ENCODE data around the gene ADARB2. TPM values are rescaled to one million over a fixed set of nuclear protein-coding genes. Genes with fewer than 3 reads are reported as not detected.

ADARB2 gene
- total and polyA plus RNA-seq, 5 donors from 2014 or later = 0.27 to 2.9 (median 0.69) TPM; not detected in 1

GRCh38 chr10:1366322-1366691 is 371.0 kb downstream of the ADARB2 start:
- Mint-ChIP-seq H3K36me3 (no peaks in the 10 kb centered on the region), H3K27me3 (peaks cover 13% of the 10 kb centered on the region), H3K9me3 (peaks cover 0 to 2% (median 0%) of the 10 kb centered on the region in 7 donors), H3K4me3 (no peak overlapping the region), H3K27ac (no peak overlapping the region), H3K4me1 (peaks cover 0 to 2% (median under 1%) of the 10 kb centered on the region in 4 donors)
- no peaks in the 10 kb centered on the region for H3K36me3 ChIP-seq (ENCODE audit: control insufficient read depth, insufficient read depth, low read length)
- DNase-seq = no peak
- ATAC-seq (ENCODE audit: low read depth in 2 of 2) = no peak
- no peak overlapping the region for H3K27ac ChIP-seq (ENCODE audit: insufficient read depth, low read length, poor library complexity, severe bottlenecking)
- H3K4me3 ChIP-seq (ENCODE audit: low read depth, low read length) = no peak overlapping the region
- H3K4me1 ChIP-seq (ENCODE audit: control insufficient read depth, insufficient read depth, low read length, poor library complexity, severe bottlenecking) = no peaks in the 10 kb centered on the region
- no peaks in the 10 kb centered on the region for H3K9me3 ChIP-seq (ENCODE audit: control insufficient read depth in 2 of 2, low read length in 2 of 2)
- H3K27me3 ChIP-seq (ENCODE audit: control insufficient read depth, insufficient read depth, low read length) = no peaks in the 10 kb centered on the region

- Histone ChIP-seq H3K27ac (ENCODE audit: insufficient read depth, low read length, poor library complexity, severe bottlenecking) (no peak overlapping the region), H3K27me3 (ENCODE audit: control insufficient read depth, insufficient read depth, low read length) (no peaks in the 10 kb centered on the region), H3K36me3 (ENCODE audit: control insufficient read depth, insufficient read depth, low read length) (no peaks in the 10 kb centered on the region), H3K4me3 (ENCODE audit: low read depth, low read length) (no peak overlapping the region), H3K9me3 (ENCODE audit: control insufficient read depth in 2 of 2, low read length in 2 of 2) (no peaks in the 10 kb centered on the region), H3K4me1 (ENCODE audit: control insufficient read depth, insufficient read depth, low read length, poor library complexity, severe bottlenecking) (no peaks in the 10 kb centered on the region)
- Mint-ChIP-seq H3K4me3 (no peak overlapping the region), H3K27ac (no peak overlapping the region), H3K27me3 (peaks cover 13% of the 10 kb centered on the region), H3K36me3 (no peaks in the 10 kb centered on the region), H3K4me1 (peaks cover 0 to 2% (median under 1%) of the 10 kb centered on the region in 4 donors), H3K9me3 (peaks cover 0 to 2% (median 0%) of the 10 kb centered on the region in 7 donors)
- no peak for DNase-seq
- ATAC-seq (ENCODE audit: low read depth in 2 of 2) = no peak
Observed at GRCh38 chr10:1365540-1366321, 371.6 kb downstream of the ADARB2 start.

DNA sequence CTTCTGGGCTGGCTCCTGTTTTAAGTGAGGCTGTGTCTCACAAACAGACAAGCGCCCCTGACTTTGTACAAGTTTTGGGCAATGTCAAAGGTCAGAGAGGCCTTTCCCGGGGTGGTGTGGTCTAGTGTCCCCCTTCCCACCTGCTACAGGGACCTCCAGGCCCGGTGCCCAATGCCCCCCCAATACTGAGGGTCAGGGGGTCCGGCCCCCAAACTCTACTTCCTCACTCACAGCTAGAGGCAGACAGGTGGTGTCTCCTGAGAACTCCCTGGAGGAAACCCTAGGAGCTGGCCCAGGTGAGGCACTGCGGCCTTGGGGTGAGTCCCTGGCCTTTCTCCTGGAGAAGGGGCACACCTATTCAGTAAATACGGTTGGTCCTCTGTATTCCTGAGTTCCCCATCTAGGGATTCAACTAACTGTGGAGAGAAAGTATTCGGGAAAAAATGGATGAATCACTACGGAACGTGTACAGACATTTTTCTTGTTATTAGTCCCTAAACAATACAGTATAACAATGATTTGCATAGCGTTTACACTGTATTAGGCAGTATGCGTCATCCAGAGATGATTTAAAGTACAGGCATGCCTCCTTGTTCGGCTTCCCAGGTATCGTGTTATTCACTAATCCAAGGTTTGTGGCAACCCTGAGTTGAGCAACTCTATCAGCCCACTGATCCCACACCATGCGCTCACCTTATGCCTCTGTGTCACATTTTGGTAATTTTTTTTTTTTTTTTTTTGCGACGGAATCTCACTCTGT is 373.0 kb downstream of the ADARB2 start:
- H3K36me3 Mint-ChIP-seq = no peaks in the 10 kb centered on the region
- DNase-seq = no peak
- no peaks in the 10 kb centered on the region for H3K9me3 ChIP-seq (ENCODE audit: control insufficient read depth in 2 of 2, low read length in 2 of 2)
- no peak overlapping the region for H3K4me3 ChIP-seq (ENCODE audit: low read depth, low read length)
- H3K36me3 ChIP-seq (ENCODE audit: control insufficient read depth, insufficient read depth, low read length) = no peaks in the 10 kb centered on the region
- no peak overlapping the region for H3K27ac Mint-ChIP-seq
- no peaks in the 10 kb centered on the region for H3K27me3 ChIP-seq (ENCODE audit: control insufficient read depth, insufficient read depth, low read length)
- H3K4me3 Mint-ChIP-seq = no peak overlapping the region
- peaks cover 0 to 2% (median 0%) of the 10 kb centered on the region in 7 donors for H3K9me3 Mint-ChIP-seq
- H3K27ac ChIP-seq (ENCODE audit: insufficient read depth, low read length, poor library complexity, severe bottlenecking) = no peak overlapping the region
- peaks cover 13% of the 10 kb centered on the region for H3K27me3 Mint-ChIP-seq
- peaks cover 8% of the 10 kb centered on the region for H3K4me1 ChIP-seq (ENCODE audit: control insufficient read depth, insufficient read depth, low read length, poor library complexity, severe bottlenecking)
- H3K4me1 Mint-ChIP-seq = peaks cover 0 to 10% (median 3%) of the 10 kb centered on the region in 4 donors
- ATAC-seq (ENCODE audit: low read depth in 2 of 2) = no peak

- Mint-ChIP-seq H3K27me3 (peaks cover 9% of the 10 kb centered on the region), H3K27ac (no peak overlapping the region), H3K4me1 (peaks cover 0 to 17% (median 7%) of the 10 kb centered on the region in 4 donors), H3K36me3 (no peaks in the 10 kb centered on the region), H3K9me3 (peaks cover 0 to 2% (median 0%) of the 10 kb centered on the region in 7 donors), H3K4me3 (no peak overlapping the region)
- Histone ChIP-seq H3K9me3 (ENCODE audit: control insufficient read depth in 2 of 2, low read length in 2 of 2) (no peaks in the 10 kb centered on the region), H3K27ac (ENCODE audit: insufficient read depth, low read length, poor library complexity, severe bottlenecking) (no peak overlapping the region), H3K36me3 (ENCODE audit: control insufficient read depth, insufficient read depth, low read length) (no peaks in the 10 kb centered on the region), H3K27me3 (ENCODE audit: control insufficient read depth, insufficient read depth, low read length) (no peaks in the 10 kb centered on the region), H3K4me1 (ENCODE audit: control insufficient read depth, insufficient read depth, low read length, poor library complexity, severe bottlenecking) (peaks cover 10% of the 10 kb centered on the region), H3K4me3 (ENCODE audit: low read depth, low read length) (no peak overlapping the region)
- ATAC-seq (ENCODE audit: low read depth in 2 of 2) (no peak), DNase-seq (no peak)
Observed at GRCh38 chr10:1363446-1364121, 373.7 kb downstream of the ADARB2 start.

DNA sequence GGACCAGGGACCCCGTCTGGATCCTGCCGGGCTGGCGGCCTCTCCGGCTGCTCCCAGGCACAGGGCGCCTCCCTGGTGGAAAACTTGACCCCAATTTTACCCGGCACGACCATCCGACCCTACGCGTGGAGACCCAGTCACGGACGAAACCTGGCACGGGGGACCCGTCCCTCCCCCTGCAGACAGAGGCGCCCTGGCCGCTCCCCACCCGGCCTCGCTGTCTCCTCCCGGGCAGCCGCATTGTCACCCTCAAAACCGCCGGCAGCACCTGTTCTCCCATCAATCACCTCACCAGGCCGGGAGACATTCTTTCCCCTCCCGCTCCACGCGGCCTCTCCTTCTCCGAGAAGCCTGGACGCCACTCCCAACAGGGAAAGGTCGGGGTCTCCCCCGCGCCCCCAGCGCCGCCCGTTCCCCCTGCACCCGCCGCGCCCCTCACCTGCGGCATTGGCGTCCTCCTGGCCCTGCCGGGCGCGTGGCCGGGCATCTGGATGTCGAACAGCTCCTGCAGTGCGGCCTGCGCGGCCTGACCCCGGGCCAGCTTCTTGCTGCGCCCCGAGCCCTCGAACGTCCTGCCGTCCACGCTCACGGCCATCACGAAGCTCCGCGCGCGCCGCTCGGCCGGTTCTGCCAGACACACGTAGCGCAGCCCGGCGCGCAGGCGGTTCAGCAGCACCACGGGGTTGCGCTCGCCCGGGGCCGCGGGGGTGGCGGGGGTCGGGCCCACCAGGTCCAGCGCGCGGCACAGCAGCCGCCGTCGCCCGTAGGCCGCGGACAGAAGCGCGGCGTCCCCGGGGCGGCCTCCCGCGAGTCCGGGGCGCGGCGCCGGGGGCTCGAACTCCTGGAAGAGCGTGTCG is 374.5 kb downstream of the ADARB2 start:
- H3K4me1 ChIP-seq (ENCODE audit: control insufficient read depth, insufficient read depth, low read length, poor library complexity, severe bottlenecking) = peaks cover 11% of the 10 kb centered on the region
- Mint-ChIP-seq H3K9me3 (peaks cover 0 to 2% (median 0%) of the 10 kb centered on the region in 7 donors), H3K27ac (no peak overlapping the region), H3K4me3 (no peak overlapping the region), H3K36me3 (no peaks in the 10 kb centered on the region), H3K4me1 (peaks cover 0 to 25% (median 7%) of the 10 kb centered on the region in 4 donors), H3K27me3 (peaks cover 12% of the 10 kb centered on the region)
- no peak overlapping the region for H3K27ac ChIP-seq (ENCODE audit: insufficient read depth, low read length, poor library complexity, severe bottlenecking)
- no peak for DNase-seq
- H3K36me3 ChIP-seq (ENCODE audit: control insufficient read depth, insufficient read depth, low read length) = no peaks in the 10 kb centered on the region
- H3K27me3 ChIP-seq (ENCODE audit: control insufficient read depth, insufficient read depth, low read length) = no peaks in the 10 kb centered on the region
- H3K4me3 ChIP-seq (ENCODE audit: low read depth, low read length) = no peak overlapping the region
- H3K9me3 ChIP-seq (ENCODE audit: control insufficient read depth in 2 of 2, low read length in 2 of 2) = no peaks in the 10 kb centered on the region
- ATAC-seq (ENCODE audit: low read depth in 2 of 2) = no peak

DNA sequence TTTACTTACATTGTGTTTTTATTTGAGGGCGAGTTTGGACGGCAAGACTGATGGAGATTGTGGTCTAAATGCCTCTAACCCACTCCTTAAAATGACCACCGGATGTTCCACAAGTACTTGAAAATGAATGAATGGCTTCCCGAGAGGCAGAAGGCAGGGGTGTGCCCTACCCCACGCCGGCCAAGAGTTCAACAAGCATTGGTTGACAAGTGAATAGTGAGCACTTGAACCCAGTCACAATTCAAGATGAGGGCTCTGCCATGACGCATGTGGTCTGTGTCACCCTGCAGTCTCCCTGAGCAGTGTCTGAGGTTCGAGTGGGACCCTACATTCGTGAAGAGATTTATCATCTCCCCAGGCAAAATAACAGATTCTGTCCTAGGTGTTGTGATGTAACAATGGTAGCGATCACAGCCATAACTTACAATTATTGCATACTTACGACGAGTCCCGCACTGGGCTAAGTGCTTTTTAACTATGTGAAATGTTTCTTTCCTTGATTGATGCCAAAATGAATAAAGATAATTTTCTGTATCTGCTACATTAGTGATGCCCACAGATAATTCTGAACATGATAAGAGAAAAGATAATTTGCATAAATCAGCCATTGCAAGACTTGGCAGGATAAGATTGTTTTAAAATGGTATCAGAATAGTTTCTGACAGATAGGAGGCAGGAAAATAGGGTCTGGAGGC is 375.8 kb downstream of the ADARB2 start:
- Histone ChIP-seq H3K4me1 (ENCODE audit: control insufficient read depth, insufficient read depth, low read length, poor library complexity, severe bottlenecking) (peaks cover 11% of the 10 kb centered on the region), H3K4me3 (ENCODE audit: low read depth, low read length) (no peak overlapping the region), H3K36me3 (ENCODE audit: control insufficient read depth, insufficient read depth, low read length) (no peaks in the 10 kb centered on the region), H3K27me3 (ENCODE audit: control insufficient read depth, insufficient read depth, low read length) (no peaks in the 10 kb centered on the region), H3K27ac (ENCODE audit: insufficient read depth, low read length, poor library complexity, severe bottlenecking) (no peak overlapping the region), H3K9me3 (ENCODE audit: control insufficient read depth in 2 of 2, low read length in 2 of 2) (no peaks in the 10 kb centered on the region)
- Mint-ChIP-seq H3K27me3 (peaks cover 12% of the 10 kb centered on the region), H3K4me3 (no peak overlapping the region), H3K9me3 (peaks cover 0 to 2% (median 0%) of the 10 kb centered on the region in 7 donors), H3K4me1 (peaks cover 0 to 26% (median 7%) of the 10 kb centered on the region in 4 donors), H3K36me3 (no peaks in the 10 kb centered on the region), H3K27ac (peak overlapping the region in 2 of 3 donors; percentile 8 to 67)
- DNase-seq (no peak), ATAC-seq (ENCODE audit: low read depth in 2 of 2) (no peak)
